GM18520 (cell line): ENCODE data around the gene LRTM2.

Experiments used
- ATAC-seq: cut with Tn5 transposase; IDR thresholded peaks from one replicate; pipeline ENCODE4 v1.9.1; 2021; ENCODE audit not compliant: unreplicated experiment

Gene LRTM2

DNA sequence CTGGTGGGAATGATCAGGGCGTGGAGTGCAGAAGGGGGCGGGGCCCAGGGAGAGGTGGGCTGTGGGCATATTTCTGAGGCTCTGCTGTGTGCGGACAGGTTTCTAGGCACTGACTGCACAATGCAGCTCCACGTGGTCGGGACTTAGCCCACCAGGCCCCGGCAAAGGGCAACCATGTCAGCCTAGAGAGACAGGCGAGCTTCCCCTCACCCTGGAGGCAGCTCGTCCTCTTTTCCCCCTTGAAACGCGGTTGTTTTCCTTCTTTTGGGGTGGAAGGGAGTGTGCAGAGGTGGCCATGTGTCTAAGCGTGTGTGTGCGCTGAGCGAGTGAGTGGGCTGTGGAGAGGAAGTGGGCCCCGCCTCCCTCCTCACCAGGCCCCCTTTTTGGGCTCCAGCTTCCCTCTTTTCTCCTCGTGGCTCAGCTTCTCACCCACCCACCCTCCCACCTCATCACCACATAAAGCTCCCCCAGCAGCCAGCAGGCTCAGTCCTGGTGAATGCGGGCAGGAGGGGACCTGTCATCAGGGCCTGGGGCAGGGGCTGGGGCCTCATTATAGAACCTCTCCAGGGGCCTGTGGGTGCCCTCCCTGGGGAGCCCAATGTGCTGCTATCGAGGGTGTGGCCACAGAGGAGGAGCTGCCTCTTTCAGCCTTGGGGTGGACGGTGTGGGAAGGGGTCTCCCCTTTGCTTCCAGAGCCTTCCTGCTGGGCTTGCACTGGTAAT, 22.0 kb downstream of the LRTM2 start:
- no peak for ATAC-seq

DNA sequence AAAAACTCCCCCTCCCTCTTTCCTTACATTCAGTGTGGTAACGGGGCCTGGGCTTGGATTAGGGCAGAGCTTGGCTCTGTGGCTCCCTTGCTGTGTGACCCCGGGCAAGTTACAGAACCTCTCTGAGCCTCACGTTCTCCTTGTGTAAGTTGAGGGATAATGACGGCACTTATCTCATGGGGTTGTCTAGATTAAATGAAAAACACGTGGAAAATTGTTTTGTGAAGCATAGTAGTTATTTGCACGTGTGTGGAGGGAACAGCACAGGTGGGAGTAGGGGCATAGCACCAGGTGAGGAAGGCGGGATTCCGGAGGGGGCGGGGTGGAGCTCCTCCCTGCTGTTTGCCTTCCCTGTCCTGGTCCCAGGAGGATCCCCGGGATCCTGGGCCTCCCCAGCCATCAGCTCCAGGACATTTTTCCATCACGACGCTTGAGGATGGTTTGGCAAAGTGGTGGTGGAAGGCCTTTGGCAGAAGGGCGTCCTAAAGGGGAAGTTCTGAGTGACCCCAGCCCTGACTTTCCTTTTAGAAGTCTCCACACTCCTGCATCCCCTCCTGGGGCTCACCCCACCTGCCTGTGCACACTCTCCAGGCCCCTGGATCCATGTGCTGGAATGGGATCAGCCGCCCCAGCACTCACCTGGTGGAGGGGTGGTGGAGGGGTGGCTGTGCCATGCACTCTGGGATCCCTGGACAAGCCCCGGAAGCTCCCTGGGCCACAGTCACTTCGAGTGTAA, 22.7 kb downstream of the LRTM2 start:
- no peak for ATAC-seq

DNA sequence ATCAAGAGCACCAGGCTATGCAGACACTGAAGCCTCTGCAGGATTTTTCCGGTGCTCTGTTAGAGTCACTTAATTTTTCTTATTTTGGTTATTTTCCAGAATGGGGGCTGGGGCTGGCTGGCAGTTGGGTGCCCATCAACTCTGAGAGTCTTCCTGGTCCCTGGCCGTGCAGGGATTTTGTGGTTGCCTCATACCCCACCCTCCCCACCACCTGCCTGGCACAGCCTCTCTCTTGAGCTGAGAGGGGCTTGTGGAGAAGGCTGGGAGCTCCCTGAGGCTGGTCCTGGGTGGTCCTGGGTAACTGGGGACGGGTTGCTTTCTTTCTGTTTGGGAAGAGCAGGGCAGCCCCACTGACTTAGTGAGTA, 23.3 kb downstream of the LRTM2 start:
- no peak for ATAC-seq

DNA sequence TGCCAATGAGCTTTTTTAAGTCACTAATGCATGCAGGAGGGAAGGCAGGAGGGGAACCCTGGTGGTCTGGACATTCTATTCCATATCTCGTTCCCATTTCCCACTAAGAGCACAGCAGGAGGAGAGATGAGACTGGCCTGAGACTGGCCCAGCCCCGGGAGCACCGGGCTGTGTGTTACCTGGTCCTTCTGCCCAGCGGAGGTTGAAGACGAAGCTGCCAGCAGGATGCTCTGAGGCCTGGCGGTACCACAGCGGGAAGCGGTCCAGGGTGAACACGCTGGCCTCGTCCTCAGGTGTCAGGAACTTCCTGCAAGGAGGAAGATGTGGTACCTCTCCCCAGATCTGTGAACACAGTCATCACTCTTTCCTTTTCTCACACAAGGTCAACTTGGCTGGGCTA, 23.9 kb downstream of the LRTM2 start:
- ATAC-seq = no peak

DNA sequence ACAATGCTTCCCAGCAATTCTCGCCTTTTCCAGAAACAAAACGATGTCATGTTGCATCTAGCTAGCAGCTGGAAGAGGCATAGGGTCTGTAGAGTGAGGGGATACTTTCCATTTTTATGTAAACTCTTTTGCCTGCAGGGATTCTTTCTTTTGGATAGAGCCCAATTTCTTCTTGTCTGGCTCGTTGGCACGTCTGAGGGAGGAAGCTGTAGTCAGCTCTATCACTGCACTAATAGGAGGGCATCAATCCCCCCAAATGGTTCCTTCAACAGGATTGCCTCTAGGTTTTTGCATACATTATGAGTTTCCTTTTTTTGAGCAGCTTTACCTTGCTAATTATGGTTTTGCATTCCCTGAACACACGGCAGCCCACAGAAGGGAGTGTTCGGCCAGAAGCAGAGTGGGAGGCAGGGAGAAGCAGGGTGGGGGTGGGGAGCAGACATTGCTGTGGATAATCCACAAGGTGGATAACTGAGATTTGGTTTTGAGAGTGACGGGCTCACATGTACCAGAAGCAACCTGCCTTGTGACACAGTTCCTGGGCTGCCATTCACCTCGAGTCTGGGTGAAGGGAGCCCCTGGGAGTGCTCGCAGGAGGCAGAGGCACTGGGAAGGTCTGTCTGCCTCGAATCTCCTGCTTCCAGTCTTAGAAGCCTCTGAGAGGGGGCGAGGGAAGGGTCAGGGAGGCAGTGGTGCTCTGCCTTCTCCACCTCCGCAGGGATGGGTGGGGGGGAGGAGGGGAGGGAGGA, 24.5 kb downstream of the LRTM2 start:
- ATAC-seq = no peak

DNA sequence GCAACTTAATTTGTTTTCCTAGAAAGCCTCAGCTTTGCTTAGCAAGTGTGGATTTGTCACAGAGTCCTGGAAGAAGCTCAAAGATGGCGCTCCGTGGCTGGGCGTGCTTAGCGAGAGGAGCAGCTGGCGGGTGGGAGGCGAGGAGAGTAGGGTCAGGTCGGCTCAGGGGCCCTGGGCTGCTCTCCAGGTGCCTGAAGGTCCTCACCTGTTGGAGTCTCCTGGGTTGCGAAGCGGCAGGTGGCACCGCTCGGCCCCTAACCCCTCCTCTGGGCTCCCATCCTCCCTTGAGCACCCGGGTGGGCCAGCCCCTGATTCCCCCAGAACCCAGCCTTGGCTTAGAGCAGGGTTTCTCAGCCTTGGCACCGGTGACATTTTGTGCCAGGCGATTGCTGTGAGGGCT, 25.1 kb downstream of the LRTM2 start:
- no peak for ATAC-seq

DNA sequence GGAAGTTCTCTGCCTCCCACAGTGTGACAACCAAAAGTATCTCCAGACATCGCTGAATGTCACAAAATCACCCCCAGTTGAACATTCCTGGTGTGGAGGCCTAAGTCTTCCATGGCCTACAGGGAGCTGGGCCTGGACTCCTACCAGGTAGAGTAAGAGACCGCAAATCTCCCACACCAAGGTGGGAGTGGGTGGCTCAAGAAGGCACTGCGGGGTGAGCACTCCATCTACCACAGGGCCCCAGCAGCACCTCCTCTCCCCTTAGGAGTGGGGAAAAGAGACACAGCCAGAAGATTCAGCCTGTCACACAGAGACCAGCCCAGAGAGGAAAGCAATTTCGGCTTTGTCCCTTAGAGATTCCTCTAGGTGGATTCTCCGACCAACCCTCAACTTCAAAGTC, 25.5 kb downstream of the LRTM2 start:
- ATAC-seq = no peak

DNA sequence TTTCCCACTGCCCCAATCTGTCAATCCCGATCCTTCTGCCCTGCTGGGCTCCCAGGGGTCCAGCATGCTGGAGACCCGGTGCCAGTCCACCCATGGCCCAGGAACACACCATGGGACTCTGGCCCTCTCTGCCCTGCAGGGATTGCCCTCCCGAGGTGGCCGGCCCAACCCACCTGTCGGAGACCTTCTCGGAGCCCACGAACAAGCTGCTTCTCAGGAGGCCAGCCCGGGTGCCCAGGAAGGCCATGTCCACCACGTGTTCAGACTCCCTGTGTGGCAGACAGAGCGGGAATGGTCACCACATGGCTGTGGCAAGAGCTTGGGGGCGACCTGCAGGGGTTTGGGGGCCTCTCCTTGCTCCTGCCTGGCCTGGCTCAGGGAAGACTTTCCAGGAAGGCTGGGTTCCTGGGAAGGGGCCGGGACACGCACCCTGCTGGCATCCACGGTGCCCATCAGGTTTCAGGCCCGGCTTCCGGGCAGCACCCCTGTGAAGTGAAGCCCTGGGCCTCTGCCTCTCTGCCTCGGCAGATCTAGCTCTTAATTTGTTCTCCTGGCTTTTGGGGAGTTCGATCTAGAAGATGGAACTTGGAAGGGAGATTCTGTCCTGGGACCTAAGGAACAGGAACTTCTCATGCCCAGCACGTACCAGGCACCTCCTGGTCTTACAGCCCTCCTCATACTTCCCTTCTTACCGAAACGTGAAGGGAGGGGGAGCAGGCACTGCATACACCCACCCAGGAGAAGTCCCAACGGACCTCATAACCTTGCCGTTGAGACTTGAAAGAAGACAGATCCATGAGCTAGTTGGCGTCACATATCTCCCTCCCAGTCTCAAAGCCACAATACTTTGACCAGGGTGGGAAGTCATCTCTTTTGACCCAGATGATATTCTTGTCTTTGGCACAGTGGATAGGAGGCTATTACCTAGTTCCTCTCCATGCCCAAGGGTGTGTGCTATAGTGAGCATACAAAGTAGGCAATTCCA, 26.3 kb downstream of the LRTM2 start:
- ATAC-seq = no peak

DNA sequence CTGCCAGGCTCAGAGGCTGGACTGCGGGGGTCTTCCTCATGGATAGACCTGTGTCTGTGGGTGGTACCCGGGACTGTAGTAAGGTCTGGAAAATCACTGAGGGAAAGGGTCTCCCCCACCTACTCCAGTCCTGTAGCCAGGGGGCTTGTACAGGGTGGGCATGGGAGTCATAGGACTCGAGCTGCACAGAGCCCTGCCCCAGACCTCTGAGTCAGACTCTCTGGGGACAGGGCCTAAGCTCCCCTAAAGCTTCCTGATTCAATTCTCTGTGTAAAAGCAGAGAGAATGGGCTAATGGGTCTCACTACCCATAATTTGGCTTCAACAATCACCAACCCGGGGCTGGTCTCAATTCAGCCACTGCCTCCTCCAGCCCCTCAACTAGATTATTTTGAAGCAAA, 27.0 kb downstream of the LRTM2 start:
- no peak for ATAC-seq

DNA sequence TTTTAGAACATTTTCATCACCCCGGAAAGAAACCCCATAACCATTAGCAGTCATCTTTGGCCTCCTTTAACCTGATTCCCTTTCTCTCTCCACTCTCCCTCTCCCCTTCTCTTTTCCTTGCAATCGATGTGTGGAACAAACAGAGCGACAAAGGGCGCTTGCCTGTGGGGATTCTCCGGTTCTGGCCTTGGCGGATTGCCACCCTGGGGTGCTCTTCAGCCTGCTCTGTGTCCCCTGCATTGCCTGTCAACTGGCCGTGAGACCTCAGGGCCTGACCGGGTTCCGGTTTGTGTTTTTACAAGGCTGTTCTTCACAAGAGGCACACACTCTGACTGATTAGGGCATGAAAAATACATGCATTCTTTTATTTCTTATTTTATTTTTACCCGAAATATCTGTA, 27.8 kb downstream of the LRTM2 start:
- ATAC-seq = no peak

DNA sequence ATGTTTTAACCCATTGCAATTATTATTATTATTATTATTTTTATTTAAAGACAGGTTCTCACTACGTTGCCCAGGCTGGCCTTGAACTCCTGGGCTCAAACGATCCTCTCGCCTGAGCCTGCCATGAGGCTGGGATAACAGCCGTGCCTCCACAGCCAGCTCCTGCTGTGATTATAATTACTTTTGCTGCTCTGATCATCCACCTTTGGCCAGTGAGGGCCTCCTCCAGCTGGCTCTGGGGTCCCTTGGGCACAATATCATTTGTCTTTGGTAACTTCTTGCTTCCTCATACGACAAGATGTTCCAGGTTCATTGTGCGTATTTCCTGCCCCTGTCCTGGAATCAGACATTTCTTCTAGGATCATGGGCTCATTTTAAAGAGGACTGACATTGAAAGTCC, 28.4 kb downstream of the LRTM2 start:
- no peak for ATAC-seq

DNA sequence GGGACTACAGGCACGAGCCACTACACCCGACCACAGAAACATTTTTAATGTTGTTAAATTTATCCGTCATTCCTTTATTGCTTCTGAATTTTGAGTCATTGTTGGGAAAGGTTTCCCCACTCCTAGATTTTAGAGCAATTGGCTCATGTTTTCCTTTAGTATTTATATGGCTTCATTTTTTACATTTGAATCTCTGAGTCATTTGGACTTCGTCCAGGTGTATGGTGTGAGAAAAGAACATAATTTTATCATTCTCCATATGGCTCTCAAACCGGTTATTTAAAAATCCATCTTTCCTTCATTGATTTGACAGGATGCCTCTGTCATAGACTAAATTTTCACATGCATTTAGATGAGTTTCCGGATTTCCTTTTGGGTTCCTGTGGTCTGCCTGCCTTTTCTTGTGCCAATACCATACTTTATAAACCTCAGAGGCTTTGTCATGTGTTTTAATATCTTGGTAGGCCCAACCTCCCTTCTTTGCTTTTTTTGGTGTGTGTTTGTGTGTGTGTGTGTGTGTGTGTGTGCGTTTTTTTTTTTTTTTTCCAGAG, 30.9 kb downstream of the LRTM2 start:
- no peak for ATAC-seq

DNA sequence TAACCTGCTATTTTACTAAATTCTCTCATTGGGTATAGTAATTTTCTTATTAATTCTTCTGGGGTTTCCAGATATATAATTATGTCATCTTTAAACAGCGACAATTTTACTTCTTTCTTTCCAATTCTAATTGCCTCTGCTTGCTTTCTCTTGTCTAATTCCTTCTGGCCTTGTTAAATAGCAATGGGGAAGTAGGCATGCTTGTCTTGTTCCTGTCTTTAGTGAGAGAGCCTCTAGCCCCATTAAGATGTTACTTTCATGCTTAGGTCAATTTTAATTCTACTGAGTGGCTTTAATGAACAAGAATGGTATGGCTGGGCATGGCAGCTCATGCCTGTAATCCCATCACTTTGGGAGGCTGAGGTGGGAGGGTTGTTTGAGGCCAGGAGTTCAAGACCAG, 31.7 kb downstream of the LRTM2 start:
- no peak for ATAC-seq

DNA sequence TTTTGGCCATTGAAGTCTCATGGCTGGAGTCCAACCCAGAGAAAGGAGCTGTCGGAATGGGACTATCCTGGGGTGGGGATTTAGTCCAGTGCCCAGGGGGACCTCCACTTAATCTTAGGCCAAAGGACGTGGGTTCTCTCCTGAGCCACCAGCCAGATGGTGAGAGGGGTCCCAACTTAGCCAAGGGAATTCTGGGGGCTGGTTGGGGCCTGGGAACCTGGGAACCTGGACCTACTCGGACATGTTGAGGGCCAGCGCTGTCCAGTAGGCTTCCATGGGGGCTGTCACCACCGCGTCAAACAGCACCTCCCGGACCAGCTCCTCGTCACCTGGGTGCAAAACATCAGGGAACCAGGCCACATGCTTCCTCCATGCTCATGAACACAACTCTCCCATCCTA, 33.4 kb downstream of the LRTM2 start:
- no peak for ATAC-seq

DNA sequence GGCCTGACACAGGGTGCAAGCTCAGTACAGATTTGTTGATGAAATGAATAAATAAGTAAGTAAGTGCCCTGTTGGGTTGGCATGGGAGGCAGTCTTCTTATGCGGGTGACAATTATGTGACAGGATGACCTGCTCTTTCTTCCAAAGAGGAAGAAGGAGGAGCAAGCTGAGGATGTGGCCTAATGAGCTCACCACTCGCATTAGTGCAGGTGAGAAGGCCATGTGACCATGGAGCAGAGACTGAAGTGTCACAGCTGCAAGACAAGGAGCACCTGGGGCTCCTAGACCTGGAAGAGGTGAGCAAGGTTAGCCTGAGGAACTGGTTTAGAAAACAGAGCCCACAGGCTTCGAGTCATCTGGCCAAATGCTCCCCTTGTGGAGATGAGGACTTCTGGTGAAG, 34.9 kb downstream of the LRTM2 start:
- ATAC-seq = no peak

DNA sequence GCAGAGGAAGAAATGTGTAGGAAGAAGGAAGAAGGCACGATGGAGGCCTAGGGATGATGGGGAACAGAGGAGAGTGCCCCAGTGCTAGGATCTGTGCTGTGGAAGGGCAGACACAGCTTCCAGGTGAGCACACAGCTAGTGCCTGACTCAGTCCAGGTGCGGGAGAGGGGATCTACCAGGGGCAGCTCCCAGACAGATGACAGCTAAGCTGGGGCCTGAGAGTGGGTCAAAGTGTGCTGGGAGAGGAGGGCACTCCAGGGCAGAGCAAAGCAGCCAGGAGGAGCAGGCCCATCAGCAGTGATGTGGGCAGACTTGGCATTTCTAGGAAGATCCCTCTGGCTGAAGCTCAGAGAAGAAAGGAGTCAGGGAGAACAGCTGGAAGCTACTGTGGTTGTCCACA, 36.7 kb downstream of the LRTM2 start:
- ATAC-seq = no peak

DNA sequence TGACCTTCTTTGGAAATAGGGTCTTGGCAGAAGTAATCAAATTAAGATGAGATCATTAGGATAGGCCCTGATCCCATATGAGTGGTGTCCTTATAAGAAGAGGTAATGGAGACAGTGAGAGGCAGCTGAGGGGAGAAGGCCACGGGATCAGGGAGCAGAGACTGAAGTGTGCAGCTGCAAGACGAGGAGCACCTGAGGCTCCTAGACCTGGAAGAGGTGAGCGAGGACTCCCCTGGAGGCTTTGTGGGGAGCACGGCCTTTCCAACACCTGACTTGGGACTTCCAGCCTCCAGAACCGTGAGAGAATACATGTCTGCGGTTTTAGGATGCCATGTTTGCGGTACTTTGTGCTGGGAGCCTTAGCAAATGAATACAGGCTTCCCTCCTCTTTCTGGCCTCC, 37.5 kb downstream of the LRTM2 start:
- ATAC-seq = no peak

DNA sequence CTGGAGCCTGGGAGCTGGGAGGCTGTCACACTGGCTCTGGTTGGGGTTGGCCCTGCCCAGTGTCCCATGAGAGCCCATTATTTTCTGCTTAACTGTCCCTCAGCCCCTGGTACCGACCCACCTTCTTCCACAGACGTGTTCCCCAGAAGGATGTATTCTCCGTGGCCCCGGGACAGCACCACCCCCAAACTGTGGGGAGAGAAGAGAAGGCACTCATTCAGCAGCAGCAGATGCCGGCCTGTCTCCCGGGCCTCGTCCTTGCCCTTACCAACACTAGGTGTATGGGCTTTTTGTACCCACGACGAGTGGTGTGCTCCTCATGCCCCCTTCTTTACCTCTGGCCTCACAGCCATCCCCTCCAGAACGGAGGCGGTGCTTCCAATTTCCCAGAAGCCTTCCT, 38.1 kb downstream of the LRTM2 start:
- no peak for ATAC-seq

DNA sequence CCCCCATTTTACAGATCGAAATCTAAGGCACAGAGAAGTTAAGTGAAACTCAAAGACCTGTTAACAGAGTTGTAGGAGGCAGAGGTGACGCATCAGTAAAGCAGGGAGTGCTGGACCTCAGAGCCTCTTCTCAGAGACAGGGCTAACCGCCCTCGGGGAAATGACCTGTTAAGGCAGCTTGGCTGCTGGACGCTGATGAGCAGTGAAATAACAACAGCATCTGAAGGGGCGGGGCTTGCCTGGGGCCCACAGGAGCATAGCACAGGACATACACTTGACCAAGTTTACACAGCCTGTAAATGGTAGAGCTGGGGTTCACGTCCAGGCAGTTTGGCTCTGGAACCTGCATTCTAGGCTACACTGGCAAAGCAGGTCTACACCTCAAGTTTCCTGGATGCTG, 39.3 kb downstream of the LRTM2 start:
- no peak for ATAC-seq

DNA sequence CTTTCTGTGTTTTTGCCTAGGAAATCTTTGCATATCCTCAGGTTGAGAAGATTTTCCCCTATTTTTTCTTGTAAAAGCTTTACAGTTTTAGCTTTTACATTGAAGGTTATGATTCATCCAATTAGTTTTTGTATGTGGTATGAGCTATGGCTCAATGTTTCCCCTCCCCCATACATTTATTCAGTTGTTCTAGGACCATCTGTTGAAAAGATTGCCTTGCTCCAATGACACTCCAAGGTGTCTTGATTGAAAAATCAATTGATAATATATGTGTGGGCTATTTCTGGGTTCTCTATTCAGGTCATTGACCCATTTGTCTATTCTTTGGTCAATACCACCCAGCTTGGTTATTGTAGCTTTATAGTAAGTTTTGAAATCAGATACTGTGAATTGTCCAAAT, 42.6 kb downstream of the LRTM2 start:
- ATAC-seq = no peak

DNA sequence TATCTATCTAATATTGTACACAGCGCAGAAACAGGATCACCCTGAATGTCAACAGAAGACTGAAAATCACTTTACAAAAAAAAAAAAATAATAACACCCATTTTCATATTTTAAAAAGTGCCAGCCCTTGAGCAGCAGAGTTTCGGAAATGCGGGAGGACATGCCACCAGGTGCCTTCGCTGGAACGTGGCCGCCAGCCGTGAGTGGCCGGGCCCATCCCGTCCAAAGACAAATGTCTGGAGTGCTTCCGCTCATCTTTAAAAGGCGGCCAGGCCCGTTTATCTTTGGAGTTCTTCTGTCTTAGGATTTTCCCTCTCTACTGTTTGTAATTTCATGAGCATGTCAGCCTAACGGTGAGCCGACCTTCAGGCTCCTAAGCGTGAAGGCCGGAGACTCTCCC, 43.5 kb downstream of the LRTM2 start:
- ATAC-seq = no peak
